SU-DHL-6 (cell line): ENCODE results near the gene NAV2.

Experiments
- CTCF ChIP-seq: fragments of 200-600 bp; sonication (generic); IDR thresholded peaks from one replicate; pipeline ENCODE4 v1.5.1; 2017; ENCODE audit warnings: antibody characterized with exemption, mild to moderate bottlenecking, low read length, moderate library complexity; ENCODE audit not compliant: insufficient read depth, poor library complexity, severe bottlenecking
- EZH2phosphoT487 ChIP-seq: fragments of 200-600 bp; sonication (generic), shearing (Covaris generic); conservative IDR thresholded peaks from 2 replicates; pipeline ENCODE4 v1.6.1; 2018; ENCODE audit warnings: mild to moderate bottlenecking, antibody characterized with exemption, low read length, moderate library complexity, mixed read lengths

- TF ChIP-seq CTCF: no peak
- no peak for TF ChIP-seq EZH2phosphoT487
Measured at GRCh38 chr11:19886498-19886897, 173.9 kb downstream of the NAV2 start.
